BLaER1 (cell line): Measurements from ENCODE around the gene CCDC126.
A peak's percentile ranks its signal among the peaks of the same experiment; 100 is the strongest.

Experiments
- H3K27ac ChIP-seq: shearing (Covaris generic); formaldehyde crosslinking; 2 replicates; pipeline ENCODE4 v1.8.1; 2022
- H3K27me3 ChIP-seq: shearing (Covaris generic); formaldehyde crosslinking; 2 replicates; pipeline ENCODE4 v1.8.1; 2022
- H3K36me3 ChIP-seq: shearing (Covaris generic); formaldehyde crosslinking; 2 replicates; pipeline ENCODE4 v1.8.1; 2022
- H3K4me1 ChIP-seq: shearing (Covaris generic); formaldehyde crosslinking; 2 replicates; pipeline ENCODE4 v1.8.1; 2022
- H3K4me2 ChIP-seq: shearing (Covaris generic); formaldehyde crosslinking; 2 replicates; pipeline ENCODE4 v1.8.1; 2022
- H3K4me3 ChIP-seq: shearing (Covaris generic); formaldehyde crosslinking; 2 replicates; pipeline ENCODE4 v1.8.1; 2022
- H3K9ac ChIP-seq: shearing (Covaris generic); formaldehyde crosslinking; 2 replicates; pipeline ENCODE4 v1.8.1; 2022
- H3K9me3 ChIP-seq: shearing (Covaris generic); formaldehyde crosslinking; 2 replicates; pipeline ENCODE4 v1.8.1; 2022
- H4K20me1 ChIP-seq: shearing (Covaris generic); formaldehyde crosslinking; 2 replicates; pipeline ENCODE4 v1.8.1; 2022
- Cebpa-rat ChIP-seq: shearing (Covaris generic); IDR thresholded peaks from 2 replicates; pipeline ENCODE4 v1.8.1; 2022

Gene CCDC126

GRCh38 chr7:23594879-23595604 is 2.1 kb upstream of the CCDC126 start:
- no peaks in the 10 kb centered on the region for H3K9me3 ChIP-seq
- TF ChIP-seq Cebpa-rat: no peak
- H4K20me1 ChIP-seq: peaks cover 18% of the 10 kb centered on the region; the same call in 1 of the 2 replicates
- peak overlapping the region; percentile 47 for H3K4me2 ChIP-seq
- H3K4me1 ChIP-seq: peaks cover 51% of the 10 kb centered on the region
- no peaks in the 10 kb centered on the region for H3K36me3 ChIP-seq
- H3K27me3 ChIP-seq: no peaks in the 10 kb centered on the region
- no peak overlapping the region for H3K27ac ChIP-seq
- no peak overlapping the region for H3K9ac ChIP-seq
- H3K4me3 ChIP-seq: no peak overlapping the region

- Histone ChIP-seq H3K4me1 (peaks cover 57% of the 10 kb centered on the region), H3K9me3 (no peaks in the 10 kb centered on the region), H4K20me1 (peaks cover 25% of the 10 kb centered on the region; the same call in 1 of the 2 replicates), H3K36me3 (no peaks in the 10 kb centered on the region), H3K4me2 (peak overlapping the region; percentile 85), H3K9ac (peak overlapping the region; percentile 82), H3K4me3 (peak overlapping the region; percentile 90), H3K27me3 (no peaks in the 10 kb centered on the region), H3K27ac (no peak overlapping the region)
- no peak for TF ChIP-seq Cebpa-rat
Observed at GRCh38 chr7:23598296-23598695, 1.1 kb downstream of the CCDC126 start.

GRCh38 chr7:23600236-23600635 is 3.1 kb downstream of the CCDC126 start:
- Histone ChIP-seq H3K4me3 (no peak overlapping the region), H3K4me2 (no peak overlapping the region), H3K27me3 (no peaks in the 10 kb centered on the region), H3K9me3 (no peaks in the 10 kb centered on the region), H4K20me1 (peaks cover 25% of the 10 kb centered on the region; the same call in 1 of the 2 replicates), H3K4me1 (peaks cover 45% of the 10 kb centered on the region), H3K9ac (no peak overlapping the region), H3K36me3 (no peaks in the 10 kb centered on the region), H3K27ac (no peak overlapping the region)
- no peak for TF ChIP-seq Cebpa-rat

- no peak overlapping the region for H3K9ac ChIP-seq
- H3K4me3 ChIP-seq: no peak overlapping the region
- no peaks in the 10 kb centered on the region for H3K9me3 ChIP-seq
- H3K36me3 ChIP-seq: peaks cover 9% of the 10 kb centered on the region
- peaks cover 19% of the 10 kb centered on the region; the same call in 1 of the 2 replicates for H4K20me1 ChIP-seq
- peaks cover 18% of the 10 kb centered on the region for H3K4me1 ChIP-seq
- no peak overlapping the region for H3K27ac ChIP-seq
- H3K4me2 ChIP-seq: no peak overlapping the region
- no peak for TF ChIP-seq Cebpa-rat
- H3K27me3 ChIP-seq: no peaks in the 10 kb centered on the region
Observed at GRCh38 chr7:23603632-23604295, 6.6 kb downstream of the CCDC126 start.

- H3K4me1 ChIP-seq: peaks cover 13% of the 10 kb centered on the region
- H3K9me3 ChIP-seq: no peaks in the 10 kb centered on the region
- TF ChIP-seq Cebpa-rat: no peak
- H4K20me1 ChIP-seq: peaks cover 14% of the 10 kb centered on the region; the same call in 1 of the 2 replicates
- no peak overlapping the region for H3K4me3 ChIP-seq
- peaks cover 9% of the 10 kb centered on the region for H3K36me3 ChIP-seq
- no peak overlapping the region for H3K27ac ChIP-seq
- no peak overlapping the region for H3K9ac ChIP-seq
- H3K4me2 ChIP-seq: no peak overlapping the region
- no peaks in the 10 kb centered on the region for H3K27me3 ChIP-seq
Observed at GRCh38 chr7:23604296-23604640, 7.1 kb downstream of the CCDC126 start.

- H3K4me1 ChIP-seq: no peaks in the 10 kb centered on the region
- no peaks in the 10 kb centered on the region for H4K20me1 ChIP-seq
- no peak overlapping the region for H3K9ac ChIP-seq
- no peak overlapping the region for H3K27ac ChIP-seq
- H3K27me3 ChIP-seq: no peaks in the 10 kb centered on the region
- H3K36me3 ChIP-seq: peaks cover 19% of the 10 kb centered on the region
- no peak overlapping the region for H3K4me3 ChIP-seq
- TF ChIP-seq Cebpa-rat: no peak
- H3K4me2 ChIP-seq: no peak overlapping the region
- H3K9me3 ChIP-seq: peaks cover 6% of the 10 kb centered on the region
Observed at GRCh38 chr7:23607130-23607529, 9.9 kb downstream of the CCDC126 start.

- Histone ChIP-seq H3K9me3 (peaks cover 10% of the 10 kb centered on the region), H4K20me1 (no peaks in the 10 kb centered on the region), H3K27me3 (no peaks in the 10 kb centered on the region), H3K4me3 (no peak overlapping the region), H3K9ac (no peak overlapping the region), H3K36me3 (peaks cover 26% of the 10 kb centered on the region), H3K27ac (no peak overlapping the region), H3K4me1 (no peaks in the 10 kb centered on the region), H3K4me2 (no peak overlapping the region)
- no peak for TF ChIP-seq Cebpa-rat
Observed at GRCh38 chr7:23607866-23608265, 10.7 kb downstream of the CCDC126 start.

- H3K9ac ChIP-seq: no peak overlapping the region
- H4K20me1 ChIP-seq: no peaks in the 10 kb centered on the region
- no peak for TF ChIP-seq Cebpa-rat
- no peak overlapping the region for H3K4me2 ChIP-seq
- peaks cover 54% of the 10 kb centered on the region for H3K9me3 ChIP-seq
- peaks cover 68% of the 10 kb centered on the region for H3K36me3 ChIP-seq
- no peaks in the 10 kb centered on the region for H3K27me3 ChIP-seq
- H3K4me3 ChIP-seq: no peak overlapping the region
- no peak overlapping the region for H3K27ac ChIP-seq
- H3K4me1 ChIP-seq: no peaks in the 10 kb centered on the region
Observed at GRCh38 chr7:23615331-23615730, 18.1 kb downstream of the CCDC126 start.

GRCh38 chr7:23616593-23616992 is 19.4 kb downstream of the CCDC126 start:
- peaks cover 63% of the 10 kb centered on the region for H3K36me3 ChIP-seq
- H4K20me1 ChIP-seq: no peaks in the 10 kb centered on the region
- no peaks in the 10 kb centered on the region for H3K27me3 ChIP-seq
- no peak overlapping the region for H3K27ac ChIP-seq
- H3K4me1 ChIP-seq: no peaks in the 10 kb centered on the region
- peaks cover 54% of the 10 kb centered on the region for H3K9me3 ChIP-seq
- TF ChIP-seq Cebpa-rat: no peak
- no peak overlapping the region for H3K4me3 ChIP-seq
- no peak overlapping the region for H3K4me2 ChIP-seq
- no peak overlapping the region for H3K9ac ChIP-seq

GRCh38 chr7:23617482-23617881 is 20.3 kb downstream of the CCDC126 start:
- Histone ChIP-seq H3K9ac (no peak overlapping the region), H3K9me3 (peaks cover 45% of the 10 kb centered on the region), H3K4me2 (no peak overlapping the region), H3K4me3 (no peak overlapping the region), H3K27ac (no peak overlapping the region), H3K27me3 (no peaks in the 10 kb centered on the region), H3K4me1 (no peaks in the 10 kb centered on the region), H4K20me1 (no peaks in the 10 kb centered on the region), H3K36me3 (peaks cover 56% of the 10 kb centered on the region)
- no peak for TF ChIP-seq Cebpa-rat
